Stimulated activated CD8-positive, alpha-beta memory T cell treated with anti-CD3 and anti-CD28 coated beads, Interleukin-2, amount 100 ng/mL, for 1 hour (primary cell): Measurements from ENCODE around the gene DRC3.

ENCODE experiments used
- DNase-seq, 2 donors: peaks; one replicate each; pipeline ENCODE4 v3.0.0-alpha.2; 2020; ENCODE audit warnings: low read depth in 2 of 2

The DRC3 gene

GRCh38 chr17:18045691-18046350, 73.2 kb downstream of the DRC3 start:
- DNase-seq, result no peak

GRCh38 chr17:18055597-18055996, 82.9 kb downstream of the DRC3 start:
- no peak for DNase-seq

- DNase-seq, result no peak
These were observed 83.6 kb downstream of the DRC3 start for GRCh38 chr17:18056214-18056613.

GRCh38 chr17:18059283-18059682, 86.6 kb downstream of the DRC3 start:
- DNase-seq, result no peak

GRCh38 chr17:18064053-18064452, 91.4 kb downstream of the DRC3 start:
- no peak for DNase-seq

- DNase-seq, result no peak
These were observed 92.9 kb downstream of the DRC3 start for GRCh38 chr17:18065546-18065945.
